Tibial artery (tissue), 4 donors: ENCODE measurements around the gene HS3ST6.

Experiments used
- DNase-seq, 2 donors: peaks; one replicate each; pipeline ENCODE4 v3.0.0-alpha.2; 2019
- H3K27ac ChIP-seq, 2 donors: fragments of 200-600 bp; sonication (generic) in 1 of 2; 1 replicate in 1 of 2; 2 replicates in 1 of 2; pipeline ENCODE4 v1.5.1; 2018 to 2019; ENCODE audit warnings: mild to moderate bottlenecking in 1 of 2
- H3K27me3 ChIP-seq, 2 donors: fragments of 200-600 bp; sonication (generic) in 1 of 2; one replicate each; pipeline versions ENCODE4 v1.5.1 to v1.6.0; 2016 to 2019
- H3K36me3 ChIP-seq, 3 donors: fragments of 200-600 bp; sonication (generic) in 2 of 3; one replicate each; pipeline ENCODE4 v1.5.1; 2016 to 2019; ENCODE audit warnings: mild to moderate bottlenecking in 2 of 3
- H3K4me1 ChIP-seq, 4 donors: fragments of 200-600 bp; sonication (generic) in 2 of 4; 1 replicate in 3 of 4; 2 replicates in 1 of 4; pipeline ENCODE4 v1.5.1; 2016 to 2019
- H3K4me3 ChIP-seq, 2 donors: fragments of 200-600 bp; sonication (generic) in 1 of 2; 1 replicate in 1 of 2; 2 replicates in 1 of 2; pipeline ENCODE4 v1.5.1; 2018 to 2019; ENCODE audit warnings: mild to moderate bottlenecking in 2 of 2
- H3K9me3 ChIP-seq, 3 donors: fragments of 200-600 bp; sonication (generic) in 1 of 3; one replicate each; pipeline ENCODE4 v1.5.1; 2016 to 2019
- intact Hi-C: fragments of 100-400 bp; cut with DNase I; formaldehyde crosslinking; loops from one replicate; pipeline ENCODE4 v1.15.0; 2023; ENCODE audit warnings: low total_unique reads
- TF ChIP-seq, protein P1 (sequence below), 2 experiments: fragments of 200-600 bp in 1 of 2; fragments of 450-650 bp in 1 of 2; IDR thresholded peaks; one replicate each; pipeline ENCODE4 v1.5.1; 2017 to 2019; ENCODE audit warnings: antibody characterized with exemption in 2 of 2, mild to moderate bottlenecking in 1 of 2, moderate library complexity in 1 of 2

Gene HS3ST6

GRCh38 chr16:1918351-1919326 lies at the start of gene HS3ST6:
TSS of gene HS3ST6 (minus strand) at chr16:1918415. CDS start at chr16:1918323, 92 bp downstream.
- TF ChIP-seq, protein P1, sequence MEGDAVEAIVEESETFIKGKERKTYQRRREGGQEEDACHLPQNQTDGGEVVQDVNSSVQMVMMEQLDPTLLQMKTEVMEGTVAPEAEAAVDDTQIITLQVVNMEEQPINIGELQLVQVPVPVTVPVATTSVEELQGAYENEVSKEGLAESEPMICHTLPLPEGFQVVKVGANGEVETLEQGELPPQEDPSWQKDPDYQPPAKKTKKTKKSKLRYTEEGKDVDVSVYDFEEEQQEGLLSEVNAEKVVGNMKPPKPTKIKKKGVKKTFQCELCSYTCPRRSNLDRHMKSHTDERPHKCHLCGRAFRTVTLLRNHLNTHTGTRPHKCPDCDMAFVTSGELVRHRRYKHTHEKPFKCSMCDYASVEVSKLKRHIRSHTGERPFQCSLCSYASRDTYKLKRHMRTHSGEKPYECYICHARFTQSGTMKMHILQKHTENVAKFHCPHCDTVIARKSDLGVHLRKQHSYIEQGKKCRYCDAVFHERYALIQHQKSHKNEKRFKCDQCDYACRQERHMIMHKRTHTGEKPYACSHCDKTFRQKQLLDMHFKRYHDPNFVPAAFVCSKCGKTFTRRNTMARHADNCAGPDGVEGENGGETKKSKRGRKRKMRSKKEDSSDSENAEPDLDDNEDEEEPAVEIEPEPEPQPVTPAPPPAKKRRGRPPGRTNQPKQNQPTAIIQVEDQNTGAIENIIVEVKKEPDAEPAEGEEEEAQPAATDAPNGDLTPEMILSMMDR (IDR thresholded peaks at IDR 0.05), result no peak
- no peaks in the 10 kb centered on the region for H3K36me3 ChIP-seq

DNA sequence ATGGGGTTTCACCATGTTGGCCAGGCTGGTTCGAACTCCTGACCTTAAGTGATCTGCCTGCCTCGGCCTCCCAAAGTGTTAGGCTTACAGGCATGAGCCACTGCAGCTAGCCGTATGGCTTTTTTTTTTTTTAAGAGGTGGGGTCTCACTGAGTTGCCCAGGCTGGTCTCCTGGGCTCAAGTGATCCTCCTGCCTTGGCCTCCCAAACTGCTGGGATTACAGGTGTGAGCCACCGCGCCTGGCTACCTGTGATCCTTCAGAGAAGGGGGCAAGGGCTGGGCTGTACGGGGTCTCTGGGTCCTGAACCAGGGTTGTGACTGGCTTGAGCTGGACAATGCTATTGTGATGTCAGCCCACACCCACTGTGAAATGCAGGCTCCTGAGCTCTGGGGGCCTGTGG lies 48.2 kb upstream of the HS3ST6 start, which contains the start of gene RNF151:
TSS of gene RNF151 (plus strand) at position 397 of the 400 bp plus-strand sequence. CDS start 26 bp downstream, outside the sequence.
- Histone ChIP-seq H3K36me3 (peaks cover 22 to 26% (median 23%) of the 10 kb centered on the region in 3 donors), H3K27ac (peak within 1 kb of the TSS in 1 of 2 donors; percentile 98), H3K27me3 (no peaks in the 10 kb centered on the region), H3K9me3 (no peaks in the 10 kb centered on the region), H3K4me1 (peaks cover 0 to 29% (median 17%) of the 10 kb centered on the region in 4 donors), H3K4me3 (peak within 1 kb of the TSS; percentile 89 to 93)
- TF ChIP-seq, protein P1 (IDR thresholded peaks at IDR 0.05), result no peak
- no peak for DNase-seq
- intact Hi-C loops, result no loop called here

More at GRCh38 chr16:1918351-1919326, at the start of gene HS3ST6:
- Histone ChIP-seq H3K4me3 (no peak within 1 kb of the TSS), H3K27me3 (peaks cover 0 to 98% of the 10 kb centered on the region in 2 donors), H3K9me3 (no peaks in the 10 kb centered on the region), H3K4me1 (peaks cover 0 to 14% (median 4%) of the 10 kb centered on the region in 4 donors), H3K27ac (no peak within 1 kb of the TSS)
- intact Hi-C loops, result no loop called here
- no peak for DNase-seq

GRCh38 chr16:1965396-1966001 lies 47.3 kb upstream of the HS3ST6 start:
- intact Hi-C loops, result no loop called here
- no peaks in the 10 kb centered on the region for H3K9me3 ChIP-seq
- H3K27ac ChIP-seq, result peak overlapping the region; percentile 95 to 98
- no peak for DNase-seq
- H3K4me1 ChIP-seq, result peaks cover 0 to 29% (median 18%) of the 10 kb centered on the region in 4 donors
- no peaks in the 10 kb centered on the region for H3K27me3 ChIP-seq
- TF ChIP-seq, protein P1 (IDR thresholded peaks at IDR 0.05), result no peak
- H3K4me3 ChIP-seq, result peak overlapping the region; percentile 89 to 93
- peaks cover 28 to 34% (median 32%) of the 10 kb centered on the region in 3 donors for H3K36me3 ChIP-seq

DNA sequence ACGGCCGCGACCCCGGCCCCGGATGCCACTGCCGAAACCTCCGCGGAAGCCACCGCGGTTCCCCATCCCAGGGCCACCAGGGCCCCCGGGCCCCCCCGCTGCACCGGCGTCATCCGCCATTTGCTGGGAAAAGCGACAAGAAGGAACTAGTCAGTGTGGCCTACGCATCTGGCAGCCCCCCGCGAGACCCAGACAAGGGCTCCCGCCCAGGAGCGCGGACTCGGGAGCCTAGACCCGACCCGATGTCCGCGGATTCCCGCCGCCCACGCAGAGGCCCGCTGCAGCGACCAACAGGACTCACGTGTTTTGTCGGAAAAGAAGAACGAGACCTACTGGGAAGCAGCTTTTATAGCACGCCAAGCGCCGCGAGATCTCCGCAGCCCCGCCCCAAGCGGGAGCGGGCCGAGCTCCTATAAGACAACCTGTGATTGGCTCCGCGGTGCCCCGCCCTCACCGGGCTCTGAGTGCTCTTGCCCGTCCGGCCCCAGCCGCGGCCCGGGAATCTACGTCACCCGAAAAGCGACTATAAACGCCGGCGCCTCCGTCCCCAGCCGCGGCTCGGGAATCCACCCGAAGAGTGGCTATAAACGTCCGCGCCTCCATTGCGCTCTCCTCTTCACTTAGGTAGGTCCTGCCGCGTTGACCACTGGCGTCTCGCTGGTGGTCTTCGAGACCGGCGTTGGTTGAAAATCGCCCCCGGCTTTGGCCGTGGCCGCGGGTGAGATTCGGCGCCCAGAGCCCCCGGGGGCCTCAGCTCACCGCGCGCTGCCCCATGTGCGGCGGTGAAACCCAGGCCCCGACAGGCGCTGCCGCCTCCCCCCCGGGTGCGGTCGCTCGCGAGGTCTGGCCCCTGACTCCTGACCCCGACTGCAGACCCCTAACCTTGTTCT lies 46.5 kb upstream of the HS3ST6 start, which contains the start of gene RPS2:
TSS of gene RPS2 (minus strand) at position 321 of the 890 bp plus-strand sequence. CDS start at position 120, 201 bp downstream.
- Histone ChIP-seq H3K27ac (peak within 1 kb of the TSS; percentile 95 to 98), H3K4me1 (peaks cover 0 to 34% (median 23%) of the 10 kb centered on the region in 4 donors), H3K9me3 (no peaks in the 10 kb centered on the region), H3K4me3 (peak within 1 kb of the TSS; percentile 89 to 93), H3K36me3 (peaks cover 28 to 34% (median 32%) of the 10 kb centered on the region in 3 donors), H3K27me3 (no peaks in the 10 kb centered on the region)
- intact Hi-C loops, result no loop called here
- DNase-seq, result peak; percentile 99 to 100
- TF ChIP-seq, protein P1 (IDR thresholded peaks at IDR 0.05), result no peak
